ENCODE measurements around the gene BLID. TPM values are rescaled to one million over a fixed set of nuclear protein-coding genes. Genes with fewer than 3 reads are reported as not detected.

BLID gene
- total and polyA plus RNA-seq, 2 of the 4 experiments (the other 2 are of a cell fraction), result 0.24 to 30.8 TPM

GRCh38 chr11:122138744-122139594, 23.0 kb upstream of the BLID start:
- peak overlapping the region; percentile 68 to 89 for H4K8ac ChIP-seq (ENCODE audit: low read depth in 2 of 2, low read length in 2 of 2)
- H3K4me3 ChIP-seq (ENCODE audit: insufficient read depth, low read depth, low read length), result no peak overlapping the region
- no peaks in the 10 kb centered on the region for H3K9me3 ChIP-seq (ENCODE audit: control insufficient read depth, insufficient read depth, low read length)
- peak overlapping the region; percentile 90 for H3K14ac ChIP-seq (replicated peaks; ENCODE audit: low read depth, low read length)
- dilution Hi-C loops (cut with HindIII; ENCODE audit: low sequenced_read_pairs, unreplicated experiment) (no loop called here), intact Hi-C loops (cut with micrococcal nuclease) (loop anchor here (2.0 kb wide), 1 partner anchor 64 kb away; no protein-coding TSS in a partner anchor), in situ Hi-C loops (cut with MboI; ENCODE audit: low sequenced_read_pairs) (no loop called here)
- peaks cover 9 to 36% of the 10 kb centered on the region in 2 experiments; a peak in 3 of 4 replicates for H3K79me1 ChIP-seq (ENCODE audit: low read depth in 1 of 2, low read length in 2 of 2)
- TF ChIP-seq CHD1 (IDR thresholded peaks at IDR 0.05; ENCODE audit: low read depth, low read length) (no peak), CTCF (conservative IDR thresholded peaks at IDR 0.05; ENCODE audit: low read depth, low read length) (no peak), FOS (IDR thresholded peaks at IDR 0.05; ENCODE audit: low read depth, low read length) (peak; percentile 68; the same call in 1 of the 2 replicates), POLR2A (IDR thresholded peaks at IDR 0.05; ENCODE audit: low read depth, low read length) (no peak), MAZ (IDR thresholded peaks at IDR 0.05; ENCODE audit: borderline replicate concordance, low read depth, low read length) (no peak), CEBPB (IDR thresholded peaks at IDR 0.05; ENCODE audit: low read depth, low read length) (peak; percentile 45; the same call in 1 of the 2 replicates)
- H3K4ac ChIP-seq (ENCODE audit: low read depth, low read length), result peak overlapping the region; percentile 91
- H3K18ac ChIP-seq (ENCODE audit: low read depth, low read length), result peak overlapping the region; percentile 62
- H2BK5ac ChIP-seq (ENCODE audit: low read depth, low read length, poor library complexity, severe bottlenecking), result peak overlapping the region; percentile 92
- ChIA-PET POLR2A (ENCODE audit: unreplicated experiment) (interaction anchor here (0.5 to 0.6 kb wide), 3 partner anchors 38 to 1910 kb away, joined by 3 to 15 read pairs (median 3); no protein-coding TSS in a partner anchor), CTCF (interaction anchor here (0.8 to 1.3 kb wide), 2 partner anchors 24 to 484 kb away, joined by 4 to 5 read pairs; no protein-coding TSS in a partner anchor)
- peak overlapping the region; percentile 80 for H3K56ac ChIP-seq (ENCODE audit: extremely low read depth, insufficient read depth, low read length)
- peak overlapping the region; percentile 88 for H4K91ac ChIP-seq (ENCODE audit: insufficient read depth, low read depth, low read length)
- no TSS peak for BruUV-seq (replicated peaks)
- peak overlapping the region; percentile 61 for H4K5ac ChIP-seq (ENCODE audit: low read depth, low read length)
- H2AK9ac ChIP-seq (replicated peaks; ENCODE audit: low read depth, low read length, poor library complexity), result peak overlapping the region; percentile 45
- no CpG with 5 or more reads among the region's 5 CpGs for WGBS, 2 experiments (ENCODE audit: extremely low coverage in 2 of 2, insufficient read length in 1 of 2)
- H3K23ac ChIP-seq (ENCODE audit: low read depth, low read length), result peak overlapping the region; percentile 93
- H3K36me3 ChIP-seq (ENCODE audit: control insufficient read depth, insufficient read depth, low read length), result peaks cover 25% of the 10 kb centered on the region
- H3K4me2 ChIP-seq (ENCODE audit: low read depth, low read length), result peak overlapping the region; percentile 59
- H3K9me1 ChIP-seq (ENCODE audit: insufficient read depth, low read length), result peaks cover 14% of the 10 kb centered on the region
- peak overlapping the region; percentile 88 for H2BK120ac ChIP-seq (ENCODE audit: low read depth, low read length)
- ATAC-seq (ENCODE audit: low read depth) (peak; percentile 22), DNase-seq (peak; percentile 56)
- H2BK20ac ChIP-seq (ENCODE audit: low read depth, low read length), result peak overlapping the region; percentile 85
- peak overlapping the region; percentile 39 for H2BK15ac ChIP-seq (ENCODE audit: low read depth, low read length)
- peaks cover 14% of the 10 kb centered on the region for H3K4me1 ChIP-seq (ENCODE audit: control insufficient read depth, insufficient read depth, low read length)
- no peaks in the 10 kb centered on the region for H3K27me3 ChIP-seq (ENCODE audit: control insufficient read depth, insufficient read depth, low read length)
- peak overlapping the region; percentile 80 for H2AK5ac ChIP-seq (ENCODE audit: low read depth, low read length)
- no peak overlapping the region for H2AFZ ChIP-seq (replicated peaks; ENCODE audit: low read length, poor library complexity)
- H3K27ac ChIP-seq (ENCODE audit: insufficient read depth, low read length), result peak overlapping the region; percentile 88
- peak overlapping the region; percentile 16; the same call in 1 of the 2 replicates for H3K9ac ChIP-seq (ENCODE audit: low read depth, low read length)
- H4K20me1 ChIP-seq (ENCODE audit: insufficient read depth, low read length), result peaks cover 23% of the 10 kb centered on the region; the same call in 1 of the 2 replicates
